Prostate gland (tissue), 2 donors: ENCODE results near the gene CDH13.

ENCODE experiments used
- POLR2A ChIP-seq: fragments of 450-650 bp; IDR thresholded peaks from one replicate; pipeline ENCODE4 v1.6.1; 2016; ENCODE audit warnings: antibody characterized with exemption, mild to moderate bottlenecking
- POLR2AphosphoS5 ChIP-seq: sonication (generic); formaldehyde crosslinking; IDR thresholded peaks from one replicate; pipeline ENCODE4 v1.6.1; 2017; ENCODE audit warnings: antibody characterized with exemption
- TF ChIP-seq, protein P1 (sequence below), 4 experiments: fragments of 200-600 bp in 2 of 4; fragments of 450-650 bp in 2 of 4; sonication (generic) in 2 of 4; IDR thresholded peaks; 1 replicate in 3 of 4; 2 replicates in 1 of 4; pipeline ENCODE4 v1.5.1; 2016 to 2019; ENCODE audit warnings: antibody characterized with exemption in 4 of 4, mild to moderate bottlenecking in 2 of 4, moderate library complexity in 2 of 4

DNA sequence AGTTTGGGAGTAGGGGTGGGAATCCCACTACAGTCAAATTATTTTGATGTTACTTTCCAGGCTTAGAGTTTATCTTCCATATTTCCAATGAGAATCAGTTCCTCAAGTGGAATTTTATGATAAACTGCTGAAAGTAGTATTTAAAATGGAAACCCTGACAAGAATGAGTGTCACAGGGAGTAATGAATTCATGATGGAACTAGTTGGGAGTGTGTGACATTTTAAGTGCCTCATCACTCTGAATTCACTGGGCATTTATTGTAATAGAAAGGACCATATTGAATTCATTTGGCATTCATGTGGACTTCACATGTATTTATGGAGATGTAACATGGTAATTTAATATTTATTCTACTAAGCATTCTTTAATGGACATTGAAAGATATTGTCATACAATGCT lies 320.9 kb downstream of the CDH13 start:
- TF ChIP-seq, protein P1, sequence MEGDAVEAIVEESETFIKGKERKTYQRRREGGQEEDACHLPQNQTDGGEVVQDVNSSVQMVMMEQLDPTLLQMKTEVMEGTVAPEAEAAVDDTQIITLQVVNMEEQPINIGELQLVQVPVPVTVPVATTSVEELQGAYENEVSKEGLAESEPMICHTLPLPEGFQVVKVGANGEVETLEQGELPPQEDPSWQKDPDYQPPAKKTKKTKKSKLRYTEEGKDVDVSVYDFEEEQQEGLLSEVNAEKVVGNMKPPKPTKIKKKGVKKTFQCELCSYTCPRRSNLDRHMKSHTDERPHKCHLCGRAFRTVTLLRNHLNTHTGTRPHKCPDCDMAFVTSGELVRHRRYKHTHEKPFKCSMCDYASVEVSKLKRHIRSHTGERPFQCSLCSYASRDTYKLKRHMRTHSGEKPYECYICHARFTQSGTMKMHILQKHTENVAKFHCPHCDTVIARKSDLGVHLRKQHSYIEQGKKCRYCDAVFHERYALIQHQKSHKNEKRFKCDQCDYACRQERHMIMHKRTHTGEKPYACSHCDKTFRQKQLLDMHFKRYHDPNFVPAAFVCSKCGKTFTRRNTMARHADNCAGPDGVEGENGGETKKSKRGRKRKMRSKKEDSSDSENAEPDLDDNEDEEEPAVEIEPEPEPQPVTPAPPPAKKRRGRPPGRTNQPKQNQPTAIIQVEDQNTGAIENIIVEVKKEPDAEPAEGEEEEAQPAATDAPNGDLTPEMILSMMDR (IDR thresholded peaks at IDR 0.05), result no peak
- TF ChIP-seq POLR2AphosphoS5, result no peak
- no peak for TF ChIP-seq POLR2A
